ENCODE results near the gene ZNF575.
"Not testable (repeated sequence)": the region's sequence is repeated elsewhere in the genome, so short reads cannot be mapped to it uniquely, and the experiment has no call there.

ZNF575 gene

GRCh38 chr19:43541920-43542650, 9.1 kb downstream of the ZNF575 start:
- in situ Hi-C loops (cut with MboI; ENCODE audit: low sequenced_read_pairs) = no loop called here

GRCh38 chr19:43544077-43544476, 11.1 kb downstream of the ZNF575 start:
- in situ Hi-C loops (cut with MboI; ENCODE audit: low sequenced_read_pairs) = no loop called here

- in situ Hi-C loops (cut with MboI; ENCODE audit: low sequenced_read_pairs) = no loop called here
These were observed 12.3 kb downstream of the ZNF575 start for GRCh38 chr19:43545276-43545675.

GRCh38 chr19:43545981-43546380, 13.0 kb downstream of the ZNF575 start:
- in situ Hi-C loops (cut with MboI; ENCODE audit: low sequenced_read_pairs) = no loop called here

- in situ Hi-C loops (cut with MboI; ENCODE audit: low sequenced_read_pairs) = no loop called here
These were observed 13.6 kb downstream of the ZNF575 start for GRCh38 chr19:43546581-43546980.

- in situ Hi-C loops (cut with MboI; ENCODE audit: low sequenced_read_pairs) = not testable (repeated sequence)
These were observed 14.9 kb downstream of the ZNF575 start for GRCh38 chr19:43547926-43548325.

- in situ Hi-C loops (cut with MboI; ENCODE audit: low sequenced_read_pairs) = no loop called here
These were observed 15.7 kb downstream of the ZNF575 start for GRCh38 chr19:43548706-43549105.

- in situ Hi-C loops (cut with MboI; ENCODE audit: low sequenced_read_pairs) = no loop called here
These were observed 18.6 kb downstream of the ZNF575 start for GRCh38 chr19:43551399-43552197.

GRCh38 chr19:43552198-43552450, 19.1 kb downstream of the ZNF575 start:
- in situ Hi-C loops (cut with MboI; ENCODE audit: low sequenced_read_pairs) = no loop called here

GRCh38 chr19:43552616-43553015, 19.6 kb downstream of the ZNF575 start:
- in situ Hi-C loops (cut with MboI; ENCODE audit: low sequenced_read_pairs) = no loop called here

GRCh38 chr19:43553656-43554055, 20.7 kb downstream of the ZNF575 start:
- in situ Hi-C loops (cut with MboI; ENCODE audit: low sequenced_read_pairs) = no loop called here

- in situ Hi-C loops (cut with MboI; ENCODE audit: low sequenced_read_pairs) = no loop called here
These were observed 21.4 kb downstream of the ZNF575 start for GRCh38 chr19:43554317-43554895.

GRCh38 chr19:43555185-43555770, 22.3 kb downstream of the ZNF575 start:
- in situ Hi-C loops (cut with MboI; ENCODE audit: low sequenced_read_pairs) = no loop called here

- in situ Hi-C loops (cut with MboI; ENCODE audit: low sequenced_read_pairs) = no loop called here
These were observed 27.7 kb downstream of the ZNF575 start for GRCh38 chr19:43560687-43561086.

- in situ Hi-C loops (cut with MboI; ENCODE audit: low sequenced_read_pairs) = no loop called here
These were observed 28.4 kb downstream of the ZNF575 start for GRCh38 chr19:43561139-43561970.

- in situ Hi-C loops (cut with MboI; ENCODE audit: low sequenced_read_pairs) = no loop called here
These were observed 29.3 kb downstream of the ZNF575 start for GRCh38 chr19:43562226-43562697.

- in situ Hi-C loops (cut with MboI; ENCODE audit: low sequenced_read_pairs) = no loop called here
These were observed 29.8 kb downstream of the ZNF575 start for GRCh38 chr19:43562698-43563241.

- in situ Hi-C loops (cut with MboI; ENCODE audit: low sequenced_read_pairs) = no loop called here
These were observed 30.9 kb downstream of the ZNF575 start for GRCh38 chr19:43563816-43564457.

GRCh38 chr19:43564800-43565199, 31.8 kb downstream of the ZNF575 start:
- in situ Hi-C loops (cut with MboI; ENCODE audit: low sequenced_read_pairs) = no loop called here

- in situ Hi-C loops (cut with MboI; ENCODE audit: low sequenced_read_pairs) = no loop called here
These were observed 36.7 kb downstream of the ZNF575 start for GRCh38 chr19:43569657-43570056.

Measured in HL-60/S4 treated with phorbol 12-myristate 13-acetate at 8.2 ng/mL for 4 days and 3 days (cell line).